ENCODE results near the gene TMEM200C.

TMEM200C gene

DNA sequence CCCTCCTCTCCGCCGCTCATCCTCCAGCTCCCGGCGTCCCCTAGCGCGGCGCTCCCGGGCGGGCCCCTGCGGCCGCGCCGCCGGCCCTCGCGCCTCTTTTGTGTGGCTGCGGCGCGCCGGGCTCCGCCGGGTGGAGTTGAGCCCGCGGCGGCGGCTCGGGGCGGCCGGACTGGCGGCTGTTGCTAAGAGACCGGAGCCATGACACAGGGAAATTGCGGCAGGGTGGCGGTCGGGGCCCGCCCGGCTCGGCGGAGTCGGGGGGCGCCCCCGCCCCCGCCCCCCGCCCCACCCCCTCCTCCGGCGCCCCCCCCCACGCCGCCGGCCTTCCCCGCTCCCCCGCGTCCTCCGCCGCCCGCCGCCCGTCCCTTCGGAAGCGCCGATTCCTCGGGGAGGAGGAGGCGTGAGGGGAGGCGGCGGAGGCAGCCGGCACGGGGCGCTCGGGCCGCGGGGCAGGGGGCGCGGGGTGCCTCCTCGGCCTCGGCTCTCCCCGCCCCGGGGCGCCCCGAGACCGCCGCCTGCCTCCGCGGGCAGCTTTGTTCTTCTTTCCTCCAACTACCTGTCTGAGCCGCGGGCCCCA is at the start of gene TMEM200C:
TSS of gene TMEM200C (minus strand) at position 224 of the 577 bp plus-strand sequence. CDS start 3,459 bp downstream, outside the sequence.
- no peak for DNase-seq

DNA sequence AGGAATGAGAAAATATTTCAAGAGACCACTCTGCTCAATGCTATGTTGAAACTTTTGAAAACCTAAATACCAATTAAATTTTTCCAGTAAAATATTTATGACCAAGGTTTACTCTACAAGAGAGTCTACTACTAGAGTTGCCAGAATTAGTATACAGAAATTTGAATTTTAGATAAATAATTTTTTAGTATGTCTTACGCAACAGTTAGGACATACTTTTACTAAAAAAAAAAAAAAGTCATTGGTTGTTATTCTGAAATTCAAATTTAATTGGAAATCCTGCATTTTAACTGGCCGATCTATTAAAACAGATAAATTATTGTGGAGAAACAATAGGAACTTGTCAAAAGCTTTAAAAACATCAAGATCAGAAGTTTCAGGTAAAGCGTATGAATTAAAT is 49.1 kb upstream of the TMEM200C start:
- DNase-seq: no peak

DNA sequence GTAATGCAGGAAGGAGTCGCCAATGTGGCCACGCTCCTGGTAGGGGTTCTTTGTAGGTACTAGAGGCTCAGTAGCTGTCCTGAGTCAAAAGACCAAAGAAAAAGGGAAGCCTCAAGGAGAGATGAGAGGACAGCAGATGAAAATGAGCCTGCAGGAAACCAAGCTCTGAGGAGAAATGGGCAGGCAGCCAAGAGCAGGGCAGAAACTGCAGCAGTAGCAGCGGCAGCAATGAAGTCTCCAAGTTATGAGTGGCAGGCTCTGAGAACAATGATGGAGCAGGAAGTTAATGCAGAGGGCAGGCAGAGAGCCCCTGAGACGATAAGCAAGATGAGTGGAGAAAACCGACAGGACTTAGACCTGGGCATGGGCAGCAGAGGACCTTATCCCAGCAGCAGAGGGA is 48.2 kb upstream of the TMEM200C start:
- DNase-seq: no peak

DNA sequence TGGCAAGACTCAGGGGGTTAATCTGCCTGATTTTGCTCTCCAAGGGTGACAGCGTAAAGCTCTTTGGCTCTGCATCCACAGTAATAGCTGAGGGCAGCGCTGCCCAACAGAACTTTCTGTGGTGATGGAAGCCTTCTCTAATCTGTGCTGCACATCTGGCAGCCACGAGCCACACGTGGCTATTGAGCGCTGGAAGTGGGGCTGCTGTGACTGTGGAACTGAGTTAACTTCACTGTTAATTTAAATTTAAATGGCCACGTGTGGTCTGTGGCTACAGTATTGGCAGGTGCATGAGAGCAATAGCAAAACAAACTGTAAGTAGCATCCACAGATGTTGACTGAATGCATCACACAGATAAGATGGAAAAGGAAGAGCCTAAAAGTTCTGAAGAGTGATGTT is 47.3 kb upstream of the TMEM200C start:
- no peak for DNase-seq

DNA sequence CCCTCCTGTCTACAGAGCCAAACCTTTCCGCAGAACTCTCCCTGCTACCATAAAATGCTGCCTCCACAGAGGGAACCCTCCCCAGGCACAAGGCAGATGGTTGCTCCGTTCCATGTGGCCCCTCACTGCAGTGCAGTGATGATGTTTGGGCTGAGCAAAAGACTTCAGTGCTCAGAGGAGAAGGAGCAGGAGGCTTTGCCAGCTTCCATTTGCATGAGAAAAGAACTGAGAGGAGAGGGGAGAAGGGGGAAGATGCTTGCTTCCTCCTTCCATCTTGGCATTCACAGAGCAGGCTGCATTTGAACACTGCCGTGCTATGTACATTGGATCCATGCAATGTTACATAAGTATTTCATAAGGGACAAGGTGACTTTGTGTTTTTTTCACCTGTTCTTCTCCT is 46.6 kb upstream of the TMEM200C start:
- DNase-seq: no peak

DNA sequence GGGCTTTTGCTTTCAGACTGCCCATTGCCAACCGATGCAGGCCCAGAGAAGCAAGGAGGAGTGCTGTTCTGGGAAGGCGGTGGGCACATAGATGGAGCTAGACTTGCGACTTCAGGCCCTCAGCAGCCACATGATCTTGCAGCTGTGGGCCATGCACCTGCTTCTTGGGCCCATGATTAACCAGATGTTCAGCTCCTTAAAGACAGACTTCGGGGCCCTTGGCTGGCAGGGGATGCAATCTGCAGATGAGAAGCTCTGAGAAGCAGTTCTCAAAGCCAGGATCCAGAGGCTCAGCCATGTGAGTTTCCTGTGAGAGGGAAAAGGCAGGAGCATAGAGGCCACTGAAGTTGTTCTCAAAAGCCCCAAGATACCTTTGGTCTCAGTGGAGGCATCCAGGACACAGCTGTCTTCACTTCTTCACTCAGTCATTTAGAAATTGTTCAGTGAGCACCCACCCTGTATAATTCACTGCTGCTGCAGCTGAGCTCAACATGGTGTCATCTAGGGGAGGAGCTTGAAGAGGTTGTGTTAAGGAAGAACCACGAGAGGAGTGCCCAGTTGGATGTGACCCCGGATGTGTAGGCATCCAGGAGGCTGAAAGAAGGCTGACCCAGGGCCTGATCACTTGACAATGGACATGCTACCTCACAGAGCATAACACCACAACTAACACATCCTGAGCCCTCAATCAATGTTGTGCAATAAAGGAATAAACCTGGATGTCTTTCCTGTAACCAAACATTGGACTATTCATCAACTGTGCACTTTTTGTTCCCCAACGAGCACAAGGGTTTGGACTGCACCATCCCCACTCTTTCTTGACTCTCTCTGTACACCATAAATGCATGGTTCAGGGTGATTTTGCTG is 44.7 kb upstream of the TMEM200C start:
- no peak for DNase-seq

DNA sequence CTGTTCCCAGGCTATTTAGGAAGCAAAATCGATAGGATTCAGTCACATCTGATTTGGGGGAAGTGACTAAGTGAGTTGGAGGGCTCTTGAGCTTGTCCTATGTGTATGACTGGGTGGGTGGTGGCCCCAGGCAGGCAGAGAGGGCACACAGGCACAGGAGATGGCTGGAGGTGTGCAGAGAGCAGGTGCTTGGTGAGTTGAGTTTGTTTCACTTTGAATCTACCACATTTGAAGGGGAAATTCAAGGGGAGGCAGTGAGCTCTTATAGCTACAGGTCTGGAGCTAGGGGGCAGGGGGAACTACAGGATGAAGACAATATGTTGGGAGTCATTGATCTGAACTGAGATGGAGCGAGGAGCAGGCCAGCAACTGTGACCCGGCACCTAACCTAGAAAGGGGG is 42.5 kb upstream of the TMEM200C start:
- no peak for DNase-seq

DNA sequence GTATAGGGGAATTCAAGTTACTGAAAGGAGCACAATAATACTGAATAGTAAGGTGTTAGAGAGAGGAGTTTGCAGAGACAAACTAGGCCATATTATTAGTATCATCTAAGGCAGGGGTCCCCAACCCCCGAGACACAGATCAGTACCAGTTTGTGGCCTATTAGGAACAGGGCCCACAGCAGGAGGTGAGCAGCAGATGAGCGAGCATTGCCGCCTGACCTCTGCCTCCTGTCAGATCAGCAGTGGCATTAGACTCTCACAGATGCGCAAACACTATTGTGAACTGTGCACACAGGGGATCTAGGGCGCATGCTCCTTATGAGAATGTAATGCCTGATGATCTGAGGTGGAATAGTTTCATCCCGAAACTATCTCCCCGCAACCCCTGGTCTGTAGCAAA is 41.8 kb upstream of the TMEM200C start:
- no peak for DNase-seq

DNA sequence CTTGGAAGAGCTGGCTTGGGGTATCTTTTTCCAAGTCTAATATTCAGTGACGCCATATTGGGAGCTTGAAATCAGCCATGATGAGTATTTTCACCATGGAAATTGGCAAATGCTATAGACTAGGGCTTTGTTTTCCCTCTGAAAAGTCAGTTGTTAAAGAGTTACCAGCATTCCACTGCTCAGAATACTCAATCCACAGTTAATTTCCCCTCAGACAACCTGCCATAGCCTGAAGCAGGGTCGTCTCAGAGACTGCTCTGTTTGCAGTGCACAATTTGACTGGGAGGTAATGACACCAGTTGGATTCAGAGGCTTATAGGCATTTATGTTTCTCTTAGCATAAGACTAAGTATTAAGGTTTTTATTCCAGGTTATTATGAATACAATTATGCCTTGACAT is 35.5 kb upstream of the TMEM200C start:
- DNase-seq: no peak

DNA sequence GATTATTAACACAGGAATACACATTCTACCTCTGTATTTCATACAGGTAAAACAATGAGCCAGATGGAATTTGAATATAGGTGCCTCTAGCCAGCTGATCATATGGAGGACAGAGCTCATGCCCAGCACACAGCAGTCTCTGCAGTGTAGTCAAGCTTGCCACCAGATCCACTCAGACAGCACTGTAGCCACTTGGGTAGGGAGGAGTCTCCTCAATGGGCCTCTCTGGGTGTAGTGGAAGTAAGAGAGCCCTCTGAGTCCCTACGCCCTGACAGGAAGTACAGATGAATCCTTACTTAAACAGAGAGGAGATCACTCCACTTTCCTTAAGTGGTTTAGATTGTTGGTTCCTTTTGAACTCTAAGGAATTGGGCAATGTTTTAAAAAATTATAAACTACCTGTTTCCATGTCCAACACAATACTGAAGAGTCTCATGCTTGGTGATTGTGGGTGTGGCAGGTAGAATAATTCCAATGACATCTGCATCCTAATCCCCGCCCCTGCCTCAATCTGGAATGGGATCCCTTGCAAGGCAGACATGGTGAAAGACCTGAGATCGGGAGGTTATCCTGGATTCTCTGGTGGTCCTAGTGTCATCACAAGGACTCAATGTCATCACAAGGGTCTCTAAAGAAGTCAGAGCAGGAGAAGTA is 23.0 kb upstream of the TMEM200C start:
- DNase-seq: no peak

DNA sequence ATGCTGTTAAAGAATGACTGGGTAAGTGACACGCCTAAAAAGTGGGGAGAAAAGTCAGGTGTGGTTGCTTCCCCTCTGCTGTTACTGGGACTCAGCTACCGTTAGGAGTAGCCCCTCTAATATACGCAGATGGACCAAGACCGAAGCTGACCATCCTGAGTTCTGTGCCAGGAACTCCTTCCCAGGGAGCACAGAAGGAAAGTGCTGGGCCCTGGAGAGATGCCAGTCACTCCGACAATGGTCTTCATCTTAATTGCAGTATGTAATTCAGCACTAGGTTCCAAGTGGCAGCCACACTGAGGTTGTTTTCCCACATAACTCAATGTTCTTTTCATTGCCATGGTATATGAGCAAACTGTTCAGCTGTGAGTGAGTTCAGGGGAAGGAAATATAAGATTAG is 19.6 kb upstream of the TMEM200C start:
- DNase-seq: no peak

DNA sequence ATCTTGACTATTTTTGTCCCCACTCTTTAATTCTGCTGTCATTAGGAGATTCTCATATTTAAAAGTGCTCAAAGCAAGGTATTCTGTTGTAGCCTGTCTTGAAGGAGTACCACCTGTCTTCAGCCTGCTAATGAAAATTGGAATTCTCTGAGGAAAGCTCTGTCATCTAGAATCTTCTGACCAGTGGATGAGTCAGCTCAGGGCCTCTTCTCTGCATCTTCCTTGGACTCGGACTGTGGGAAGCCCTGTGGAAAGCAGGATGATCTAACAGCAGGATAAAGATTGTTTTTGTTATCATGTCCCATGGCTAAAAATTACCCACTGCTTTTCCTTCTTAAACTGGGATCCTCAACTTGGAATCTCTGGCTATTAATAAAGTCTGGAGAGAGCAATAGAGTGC is 18.7 kb upstream of the TMEM200C start:
- DNase-seq: no peak

DNA sequence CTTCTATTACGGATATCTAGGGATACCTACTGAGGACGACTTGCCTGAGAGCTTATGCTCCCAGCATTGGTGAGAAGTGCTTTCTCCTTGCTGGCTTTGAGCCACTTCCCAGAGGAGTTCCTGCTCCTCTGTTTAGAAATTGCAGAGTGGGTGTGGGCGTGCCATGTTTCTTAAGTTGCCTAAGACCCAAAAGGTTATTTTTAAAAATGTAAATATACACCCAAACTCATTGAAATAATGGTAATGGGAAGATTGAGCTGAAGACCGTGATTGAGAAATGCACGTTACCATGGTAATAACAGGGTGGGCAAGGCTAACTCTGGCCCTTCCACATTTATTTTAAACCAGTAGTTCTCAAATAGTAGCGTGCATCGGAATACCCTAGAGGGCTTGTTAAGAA is 17.2 kb upstream of the TMEM200C start:
- no peak for DNase-seq

DNA sequence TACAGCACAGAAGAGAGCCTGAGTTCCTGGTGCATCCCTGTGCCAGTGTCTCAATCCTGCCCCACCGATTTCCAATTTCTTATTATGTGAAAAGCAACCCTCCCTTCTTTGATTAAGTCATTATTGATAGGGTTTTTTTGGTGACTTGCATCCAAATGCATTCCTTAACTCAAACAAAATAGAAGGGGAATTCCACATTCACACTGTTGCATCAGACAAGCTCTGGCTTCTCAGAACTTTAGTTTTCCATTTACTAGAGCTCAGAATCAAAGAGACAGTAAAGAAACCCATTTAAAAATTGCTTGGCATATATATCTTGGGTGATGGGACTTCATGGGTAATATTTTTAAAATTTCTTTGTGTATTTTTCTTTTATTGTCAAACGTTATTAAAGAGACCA is 13.8 kb upstream of the TMEM200C start:
- DNase-seq: no peak

DNA sequence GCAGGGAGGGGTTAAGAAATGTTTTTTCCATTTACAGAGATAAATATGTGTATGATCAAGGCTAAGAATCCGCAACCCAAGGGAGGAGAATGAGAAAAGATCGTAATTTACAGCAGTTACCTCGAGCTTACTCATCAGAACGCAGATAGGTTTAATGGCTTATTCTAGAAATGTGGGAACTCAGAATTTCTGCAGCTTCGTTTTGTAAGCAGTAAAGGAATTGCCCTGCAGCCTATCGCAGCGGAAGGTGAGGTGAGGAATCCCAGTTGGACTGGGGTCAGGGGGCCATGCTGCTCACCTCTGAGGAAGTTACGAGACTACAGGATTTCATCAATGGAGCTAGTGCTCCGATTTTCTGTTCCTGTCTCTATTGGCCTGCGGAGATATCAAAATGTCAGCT is 8.1 kb upstream of the TMEM200C start:
- DNase-seq: no peak

DNA sequence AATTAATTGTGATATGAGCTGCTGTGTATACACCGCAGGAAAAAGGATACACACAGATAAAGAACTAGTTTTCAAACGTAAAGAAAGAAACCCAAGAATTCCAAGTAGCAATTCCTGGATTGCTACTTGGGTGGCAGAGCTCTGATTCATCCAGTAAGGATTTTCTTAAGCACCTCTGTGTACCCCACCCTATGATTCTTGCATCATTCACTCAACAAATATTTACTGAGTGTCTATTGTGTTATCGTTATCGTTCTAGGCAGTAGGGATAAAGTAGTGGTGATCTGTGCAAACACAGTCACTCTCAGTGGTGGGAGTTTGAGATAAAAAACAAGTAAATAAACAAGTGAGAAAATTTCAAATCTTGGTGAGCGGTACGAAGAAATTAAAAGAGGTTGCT is 4.9 kb upstream of the TMEM200C start:
- no peak for DNase-seq

DNA sequence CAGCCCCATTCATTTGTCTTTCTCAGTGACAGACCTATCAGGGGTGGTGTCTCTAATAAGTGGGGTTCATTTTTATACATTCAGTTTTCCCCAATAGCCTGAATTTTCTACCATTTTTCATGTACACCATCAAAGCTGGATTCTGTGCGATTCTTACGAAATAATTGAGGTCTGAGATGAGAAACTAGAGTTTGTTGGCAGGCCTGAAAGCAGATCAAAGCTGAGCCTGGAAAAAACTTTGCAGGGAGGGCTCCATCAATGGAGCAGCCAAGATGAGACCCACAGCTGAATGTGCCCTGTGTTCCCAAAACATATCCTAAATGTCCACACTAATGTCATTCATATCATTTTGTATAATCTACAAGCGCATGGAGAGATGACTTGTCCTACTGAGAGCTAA is 4.5 kb upstream of the TMEM200C start:
- DNase-seq: no peak

DNA sequence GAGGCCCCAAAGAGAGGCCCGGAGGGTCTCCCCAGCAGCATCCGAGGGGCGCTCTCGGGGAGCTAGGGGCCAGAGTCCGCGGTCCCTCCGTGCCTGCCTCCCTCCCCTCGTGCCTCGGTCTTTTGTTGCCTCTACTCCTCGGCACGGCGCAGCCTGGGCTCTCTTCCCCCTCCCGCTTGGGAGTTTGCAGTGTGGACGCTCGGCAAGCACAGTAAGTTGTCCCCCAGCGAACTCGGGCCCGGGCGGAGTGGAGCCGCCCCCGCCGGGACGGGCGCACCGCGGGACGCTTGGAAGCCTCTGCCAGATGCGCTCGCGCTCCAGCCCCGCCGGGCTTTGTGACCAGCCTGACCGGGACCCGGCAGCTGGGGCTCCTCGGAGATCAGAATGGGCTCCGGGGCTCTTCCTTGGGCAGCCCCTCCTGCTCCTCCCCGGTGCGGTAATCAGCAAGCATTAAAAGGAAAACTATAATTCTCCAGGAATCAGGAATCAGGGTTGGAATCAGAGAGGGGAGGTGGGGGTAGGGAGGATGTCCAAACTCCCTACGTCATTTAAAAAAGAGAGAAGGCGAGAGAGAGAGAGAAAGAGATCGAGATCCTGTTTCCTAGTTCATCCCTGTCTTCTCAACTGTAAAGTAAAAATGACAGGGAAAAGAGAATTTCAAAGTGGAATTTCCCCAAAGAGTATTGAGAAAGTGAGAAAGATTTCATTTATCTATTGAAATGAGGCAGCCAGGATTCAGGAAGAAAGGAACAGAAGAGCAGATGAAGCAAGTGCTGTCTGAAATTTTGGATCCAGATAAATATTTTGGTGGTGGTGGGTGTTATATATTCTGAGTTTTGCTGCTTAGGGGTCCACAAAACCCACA is 786 bp upstream of the TMEM200C start:
- DNase-seq: no peak

DNA sequence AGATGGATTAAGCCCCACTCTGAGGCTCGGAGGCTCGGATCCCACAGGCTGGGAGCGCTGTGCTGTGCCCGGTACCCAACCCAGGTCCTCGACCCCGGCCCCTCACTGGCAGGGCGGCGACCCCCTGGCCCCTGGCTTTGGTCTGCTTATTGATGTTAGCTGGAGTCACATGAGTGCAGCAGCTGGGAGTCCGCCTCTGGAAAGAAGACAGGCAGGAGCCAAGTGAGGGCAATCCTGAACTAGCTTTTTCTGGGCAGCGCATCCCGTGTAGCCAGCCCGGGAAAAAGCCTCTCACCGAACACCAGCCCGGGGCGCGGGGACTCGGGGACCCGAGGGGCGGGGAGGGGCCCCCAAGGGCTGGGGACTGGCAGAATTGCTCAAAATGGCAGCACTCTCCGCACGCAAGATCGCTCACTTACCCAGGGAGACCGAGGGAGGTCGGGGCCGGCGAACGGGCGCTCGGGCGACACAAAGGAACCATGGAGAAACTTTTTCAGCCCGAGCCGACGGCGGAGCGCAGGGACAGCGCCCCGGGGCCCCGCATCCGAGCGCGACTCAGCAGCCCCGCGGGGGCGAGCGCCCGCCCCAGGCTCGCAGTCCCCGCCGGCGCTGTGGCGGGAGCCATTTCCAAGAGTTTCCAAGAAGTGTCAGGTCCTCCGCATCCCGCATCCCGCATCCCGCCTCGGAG is 567 bp downstream of the TMEM200C start:
- no peak for DNase-seq

DNA sequence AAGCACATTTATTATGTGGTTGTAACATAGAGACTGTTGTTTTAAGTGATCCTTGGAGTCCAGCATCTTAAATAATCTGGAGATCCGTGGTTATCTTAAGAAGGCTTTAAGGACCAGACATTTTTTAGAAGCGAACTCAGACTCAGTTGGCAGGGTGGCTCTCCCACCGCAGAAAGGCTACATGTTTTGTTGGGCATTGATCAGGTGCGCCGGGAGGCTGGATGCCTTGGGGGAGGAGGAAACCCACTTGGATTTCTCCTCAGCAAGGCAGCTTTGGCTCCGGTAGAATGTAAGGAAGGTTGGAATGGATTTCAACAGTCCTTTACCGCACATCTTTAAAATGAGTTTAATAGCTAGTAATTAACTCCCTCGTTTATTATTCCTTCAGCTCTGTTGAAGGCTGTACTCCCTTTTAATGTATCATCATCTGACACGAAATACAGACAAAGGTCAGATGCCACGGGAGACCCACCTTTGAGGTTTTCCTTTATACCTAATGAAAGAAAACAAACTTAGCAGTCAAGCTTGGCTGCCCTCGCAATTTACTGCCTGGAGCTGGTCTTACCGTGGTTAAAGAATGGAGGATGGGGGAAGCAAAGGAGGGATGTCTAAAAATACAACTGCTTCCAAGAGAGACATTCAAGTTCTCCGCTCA is 1.2 kb downstream of the TMEM200C start:
- DNase-seq: no peak

DNA sequence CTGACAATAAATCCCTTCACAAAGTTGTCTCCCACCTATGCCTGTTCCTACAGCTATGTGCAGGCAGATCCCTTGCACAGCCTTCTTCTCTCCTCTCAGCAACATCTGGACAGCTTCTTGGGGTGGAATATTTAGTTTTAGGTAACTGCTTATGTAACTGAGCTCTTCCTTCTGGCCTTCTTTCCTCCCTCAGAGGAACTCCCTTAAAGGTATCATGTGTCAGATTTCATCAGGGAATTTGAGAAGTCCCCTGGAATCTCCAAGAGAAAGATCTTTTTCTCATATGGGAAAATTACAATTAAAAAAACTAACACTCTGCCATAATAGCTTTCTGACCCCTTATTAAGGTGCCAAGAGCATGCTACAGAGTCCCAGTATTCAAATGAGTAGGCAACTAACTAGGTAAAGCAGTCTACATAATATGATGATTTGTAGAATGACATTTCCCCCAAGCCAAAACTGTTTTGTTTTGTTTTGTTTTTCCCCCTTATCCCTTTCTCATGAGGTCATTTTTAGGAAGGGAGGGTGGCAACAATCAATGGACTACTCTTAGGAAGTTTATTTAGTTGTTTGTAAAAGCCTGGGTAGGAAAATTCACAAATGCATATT is 2.4 kb downstream of the TMEM200C start:
- DNase-seq: no peak

DNA sequence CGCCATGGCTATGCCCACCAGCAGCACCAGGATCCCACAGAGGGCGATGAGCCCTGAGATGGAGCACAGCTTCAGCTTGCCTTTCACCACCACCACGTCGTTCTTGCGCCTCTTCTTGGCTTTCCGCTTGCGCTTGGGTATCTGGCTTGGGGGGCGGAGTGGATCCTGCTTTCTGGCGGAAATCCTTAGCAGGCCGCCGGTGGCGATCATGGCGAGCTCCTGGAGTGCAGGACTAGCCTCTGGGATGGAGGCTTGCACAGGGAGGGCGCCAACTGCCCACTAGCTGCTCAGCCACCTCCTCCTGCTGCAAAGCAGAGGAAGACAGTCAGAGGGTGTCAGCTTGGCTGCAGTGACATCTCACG is 3.5 kb downstream of the TMEM200C start:
- no peak for DNase-seq

All from NCI-H524 treated with DMSO at 0.1 percent for 48 hours (cell line).